ENCODE results near the gene DPP9.

GRCh38 chr19:4692251-4693077 lies 31.2 kb downstream of the DPP9 start:
- TF ChIP-seq, protein P1, sequence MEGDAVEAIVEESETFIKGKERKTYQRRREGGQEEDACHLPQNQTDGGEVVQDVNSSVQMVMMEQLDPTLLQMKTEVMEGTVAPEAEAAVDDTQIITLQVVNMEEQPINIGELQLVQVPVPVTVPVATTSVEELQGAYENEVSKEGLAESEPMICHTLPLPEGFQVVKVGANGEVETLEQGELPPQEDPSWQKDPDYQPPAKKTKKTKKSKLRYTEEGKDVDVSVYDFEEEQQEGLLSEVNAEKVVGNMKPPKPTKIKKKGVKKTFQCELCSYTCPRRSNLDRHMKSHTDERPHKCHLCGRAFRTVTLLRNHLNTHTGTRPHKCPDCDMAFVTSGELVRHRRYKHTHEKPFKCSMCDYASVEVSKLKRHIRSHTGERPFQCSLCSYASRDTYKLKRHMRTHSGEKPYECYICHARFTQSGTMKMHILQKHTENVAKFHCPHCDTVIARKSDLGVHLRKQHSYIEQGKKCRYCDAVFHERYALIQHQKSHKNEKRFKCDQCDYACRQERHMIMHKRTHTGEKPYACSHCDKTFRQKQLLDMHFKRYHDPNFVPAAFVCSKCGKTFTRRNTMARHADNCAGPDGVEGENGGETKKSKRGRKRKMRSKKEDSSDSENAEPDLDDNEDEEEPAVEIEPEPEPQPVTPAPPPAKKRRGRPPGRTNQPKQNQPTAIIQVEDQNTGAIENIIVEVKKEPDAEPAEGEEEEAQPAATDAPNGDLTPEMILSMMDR (IDR thresholded peaks at IDR 0.05) = no peak
- no peak for TF ChIP-seq POLR2A (IDR thresholded peaks at IDR 0.05)

All from right lobe of liver (tissue), 4 donors.